HepG2 (cell line): ENCODE measurements around the gene ZXDC. TPM values are rescaled to one million over a fixed set of nuclear protein-coding genes. Genes with fewer than 3 reads are reported as not detected.

Experiments
- ATAC-seq: fragments of 200-7000 bp; cut with Tn5 transposase; 3 replicates; pipeline ENCODE4 v1.9.1; 2020; ENCODE audit warnings: mild to moderate bottlenecking, moderate library complexity
- BruUV-seq: library from RNA; stranded (reverse); fragments of 400-500 nt; replicated peaks from 2 replicates; lab custom pipeline; 2021; lab: Mats Ljungman, UMichigan
- CTCF ChIA-PET: fragments of 300-600 bp; formaldehyde crosslinking; extraction: SDS; loops from one replicate; lab custom pipeline; 2021; ENCODE audit warnings: low total read pairs, inconsistent platforms, low intra/inter-chr PET ratio; lab: Yijun Ruan, JAX
- POLR2A ChIA-PET: fragments of 350-600 bp; sonication (Branson Sonifier 250); formaldehyde crosslinking; loops from one replicate; lab custom pipeline; 2020; ENCODE audit warnings: antibody characterized with exemption, inconsistent platforms; lab: Yijun Ruan, JAX
- DNase-seq: peaks from one replicate; pipeline ENCODE4 v3.0.0-alpha.2; 2015; ENCODE audit warnings: low spot score
- FAIRE-seq: peaks from 3 replicates; lab custom pipeline; 2011; peaks lifted over from hg19 to GRCh38; lab: Jason Lieb, UNC
- H2AFZ ChIP-seq: one replicate; pipeline ENCODE4 v1.6.1; 2011; ENCODE audit warnings: low read length, inconsistent platforms
- H3K27ac ChIP-seq: fragments of 300-600 bp; 3 replicates; pipeline ENCODE4 v1.8.0; 2011; ENCODE audit warnings: mixed run types, mild to moderate bottlenecking, mixed read lengths, low read length, inconsistent platforms; ENCODE audit not compliant: insufficient read depth; ENCODE audit errors: extremely low read length
- H3K27me3 ChIP-seq, 2 experiments: fragments of 200-600 bp in 1 of 2; 2 replicates in 1 of 2; 3 replicates in 1 of 2; pipeline versions ENCODE4 v1.6.0 to v1.8.0; 2011; ENCODE audit warnings: low read length in 2 of 2, mild to moderate bottlenecking in 2 of 2, moderate library complexity in 2 of 2, inconsistent platforms in 1 of 2; ENCODE audit not compliant: insufficient read depth in 2 of 2, control insufficient read depth in 1 of 2
- H3K36me3 ChIP-seq, 2 experiments: fragments of 200-600 bp in 1 of 2; replicated peaks in 1 of 2; 2 replicates in 1 of 2; 3 replicates in 1 of 2; pipeline versions ENCODE4 v1.5.1 to v1.8.0; 2011; ENCODE audit warnings: low read length in 2 of 2, inconsistent platforms in 1 of 2; ENCODE audit not compliant: insufficient read depth in 2 of 2, control insufficient read depth in 1 of 2
- H3K4me1 ChIP-seq: 2 replicates; pipeline ENCODE4 v1.5.1; 2012; ENCODE audit warnings: low read length, inconsistent platforms; ENCODE audit not compliant: insufficient read depth
- H3K4me2 ChIP-seq: 2 replicates; pipeline ENCODE4 v1.6.0; 2011; ENCODE audit warnings: low read depth, low read length, inconsistent platforms
- H3K4me3 ChIP-seq, 3 experiments: fragments of 200-600 bp in 1 of 3; sonication (generic), shearing (Covaris generic) in 1 of 3; replicated peaks in 1 of 3; 2 replicates each; pipeline ENCODE4 v1.5.1; 2011 to 2016; ENCODE audit warnings: low read length in 3 of 3, inconsistent platforms in 2 of 3, low read depth in 2 of 3, mild to moderate bottlenecking in 2 of 3, control low read depth in 1 of 3, mixed read lengths in 1 of 3; ENCODE audit not compliant: insufficient read depth in 1 of 3
- H3K79me2 ChIP-seq: one replicate; pipeline ENCODE4 v1.6.1; 2011; ENCODE audit warnings: low read length, inconsistent platforms; ENCODE audit not compliant: insufficient read depth
- H3K9ac ChIP-seq: 2 replicates; pipeline ENCODE4 v1.6.0; 2011; ENCODE audit warnings: mild to moderate bottlenecking, low read depth, low read length, inconsistent platforms; ENCODE audit not compliant: insufficient read depth
- H3K9me3 ChIP-seq: 2 replicates; pipeline ENCODE4 v1.5.1; 2012; ENCODE audit warnings: mild to moderate bottlenecking, low read length
- H4K20me1 ChIP-seq: 2 replicates; pipeline ENCODE4 v1.6.0; 2011; ENCODE audit warnings: inconsistent platforms, mild to moderate bottlenecking, low read length, moderate library complexity; ENCODE audit not compliant: insufficient read depth
- CENPX ChIP-seq: sonication (generic); formaldehyde crosslinking; IDR thresholded peaks from 2 replicates; pipeline ENCODE4 v1.9.0; 2021; ENCODE audit warnings: mild to moderate bottlenecking, missing genetic modification reagents, moderate library complexity
- FIP1L1 ChIP-seq: fragments of 200-400 bp; formaldehyde crosslinking; IDR thresholded peaks from 2 replicates; pipeline ENCODE4 v1.6.1; 2018; ENCODE audit warnings: low read depth, mild to moderate bottlenecking, low read length, moderate library complexity, borderline replicate concordance; ENCODE audit not compliant: insufficient read depth
- KDM1A ChIP-seq: IDR thresholded peaks from 2 replicates; pipeline ENCODE4 v1.6.1; 2016; ENCODE audit warnings: missing compliant biosample characterization
- KLF15 ChIP-seq: sonication (generic); formaldehyde crosslinking; IDR thresholded peaks from 2 replicates; pipeline ENCODE4 v1.8.1; 2023; ENCODE audit warnings: borderline replicate concordance, mild to moderate bottlenecking, inconsistent platforms, missing genetic modification reagents, mixed read lengths
- STAG1 ChIP-seq: sonication (generic); formaldehyde crosslinking; IDR thresholded peaks from 2 replicates; pipeline ENCODE4 v1.4.0; 2020; ENCODE audit warnings: missing genetic modification reagents
- ZNF24 ChIP-seq: fragments of 450-650 bp; IDR thresholded peaks from 2 replicates; pipeline ENCODE4 v1.6.1; 2017; ENCODE audit warnings: antibody characterized with exemption, mild to moderate bottlenecking
- ZNF33B ChIP-seq: sonication (generic); formaldehyde crosslinking; IDR thresholded peaks from 2 replicates; pipeline ENCODE4 v1.5.1; 2020; ENCODE audit warnings: mild to moderate bottlenecking, missing genetic modification reagents
- WGBS: methylation state at CpG from one replicate; pipeline ENCODE4 v1.1.6; 2017; ENCODE audit warnings: low lambda C conversion rate; 5-methylcytosine and 5-hydroxymethylcytosine counted together
- in situ Hi-C: cut with HindIII; loops from 2 replicates; pipeline ENCODE4 v1.10.0; 2017; ENCODE audit warnings: low pct_unique_long_range_greater_than_20kb; ENCODE audit not compliant: extremely low pct_ligation_motif_present
- intact Hi-C: fragments of 100-400 bp; cut with micrococcal nuclease; formaldehyde crosslinking; loops from one replicate; pipeline ENCODE4 v1.10.0; 2022; ENCODE audit not compliant: unreplicated experiment
- polyA plus RNA-seq, 8 experiments: library from polyadenylated mRNA; depleted of rRNA in 3 of 8; stranded (reverse) in 7 of 8; unstranded in 1 of 8; fragments of >200 nt; fragmentation: Illumina TruSeq in 4 of 8; extraction: Trizol in 4 of 8; gene quantifications; 2 replicates each; pipeline versions ENCODE4 v1.2.1 to v1.2.3, GENCODE V29; 2011 to 2016; ENCODE audit warnings: low read depth in 4 of 8, missing spikeins in 1 of 8, mixed read lengths in 1 of 8; ENCODE audit not compliant: insufficient read depth in 1 of 8
- total RNA-seq, 5 experiments: library from RNA; depleted of rRNA; stranded (reverse); fragments of >200 nt; fragmentation: Illumina TruSeq; extraction: Trizol; gene quantifications; 2 replicates each; pipeline ENCODE4 v1.2.3, GENCODE V29; 2016; ENCODE audit warnings: low read depth in 1 of 5
- TF ChIP-seq, protein P1 (sequence below): sonication (generic); formaldehyde crosslinking; IDR thresholded peaks from 2 replicates; pipeline ENCODE4 v1.5.1; 2020; ENCODE audit warnings: mild to moderate bottlenecking, missing genetic modification reagents, borderline replicate concordance
- TF ChIP-seq, protein P2 (sequence below): sonication (generic); formaldehyde crosslinking; IDR thresholded peaks from 2 replicates; pipeline ENCODE4 v1.5.0; 2020; ENCODE audit warnings: missing genetic modification reagents
- TF ChIP-seq, protein P3 (sequence below), 2 experiments: sonication (generic) in 1 of 2; formaldehyde crosslinking in 1 of 2; IDR thresholded peaks; 2 replicates each; pipeline versions ENCODE4 v1.4.0 to v1.6.1; 2016 to 2020; ENCODE audit warnings: borderline replicate concordance in 1 of 2, low read depth in 1 of 2, mild to moderate bottlenecking in 1 of 2, missing genetic modification reagents in 1 of 2
- TF ChIP-seq, protein P4 (sequence below): sonication (generic); formaldehyde crosslinking; IDR thresholded peaks from 2 replicates; pipeline ENCODE4 v1.5.1; 2020; ENCODE audit warnings: mild to moderate bottlenecking, moderate library complexity, missing genetic modification reagents

Gene ZXDC
- total and polyA plus RNA-seq, 2 of the 13 experiments (the other 11 are each of a cell fraction or from before 2014, with no cell fraction given): 17.6 to 21.2 TPM

DNA sequence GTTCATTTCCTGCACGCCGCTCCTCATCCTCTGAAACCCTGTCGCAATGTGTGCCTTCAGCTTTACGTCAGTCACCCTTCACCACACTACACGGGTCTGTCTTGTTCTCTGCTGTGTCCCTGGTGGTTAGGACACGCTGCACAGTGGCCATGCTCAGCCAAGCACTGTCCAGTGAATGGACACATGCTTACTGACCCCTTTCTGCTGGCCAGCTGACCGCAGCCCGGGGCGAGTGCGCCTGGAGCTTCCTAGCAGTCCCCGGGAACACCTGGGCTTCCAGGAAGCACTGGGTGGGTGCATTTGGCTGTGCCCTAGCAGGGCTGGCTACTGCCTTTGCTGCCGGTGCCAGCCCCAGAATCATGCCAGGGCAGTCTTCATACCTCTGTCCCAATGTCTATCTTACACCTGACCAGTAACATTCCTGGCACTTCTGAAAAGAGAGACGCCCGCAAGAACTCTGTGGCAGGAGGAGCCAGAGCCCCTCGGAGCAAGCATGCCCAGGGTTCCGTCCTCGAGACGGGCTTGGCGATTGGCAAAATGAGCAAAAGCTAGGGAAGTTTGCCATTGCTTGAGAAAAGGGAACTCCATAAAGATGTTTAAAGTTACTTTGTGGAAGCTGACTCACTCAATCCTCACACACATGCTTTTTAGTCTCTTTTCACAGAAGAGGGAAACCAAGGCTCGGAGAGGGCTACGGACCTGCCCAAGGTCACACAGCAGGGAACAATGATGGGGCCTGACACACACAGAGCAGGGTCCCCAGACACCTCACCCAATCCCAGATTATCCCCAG is 15.7 kb upstream of the ZXDC start:
- Histone ChIP-seq H3K4me1 (peaks cover 29% of the 10 kb centered on the region), H3K79me2 (no peaks in the 10 kb centered on the region), H3K9me3 (no peaks in the 10 kb centered on the region), H4K20me1 (no peaks in the 10 kb centered on the region), H3K4me2 (no peak overlapping the region), H3K4me3 (no peak overlapping the region), H3K27me3 (no peaks in the 10 kb centered on the region; a peak in 1 of 5 replicates), H2AFZ (no peak overlapping the region), H3K9ac (no peak overlapping the region), H3K27ac (no peak overlapping the region), H3K36me3 (no peaks in the 10 kb centered on the region)
- intact Hi-C loops: loop anchor here (10.0 kb wide), 1 partner anchor 63 kb away; the partner anchor contains the start of gene C3orf22
- CTCF ChIA-PET: no interaction called here
- FAIRE-seq (no peak), DNase-seq (no peak), ATAC-seq (no peak)
- no TSS peak for BruUV-seq
- TF ChIP-seq STAG1 (CRISPR knock-in tag): no peak
- TF ChIP-seq, protein P1, sequence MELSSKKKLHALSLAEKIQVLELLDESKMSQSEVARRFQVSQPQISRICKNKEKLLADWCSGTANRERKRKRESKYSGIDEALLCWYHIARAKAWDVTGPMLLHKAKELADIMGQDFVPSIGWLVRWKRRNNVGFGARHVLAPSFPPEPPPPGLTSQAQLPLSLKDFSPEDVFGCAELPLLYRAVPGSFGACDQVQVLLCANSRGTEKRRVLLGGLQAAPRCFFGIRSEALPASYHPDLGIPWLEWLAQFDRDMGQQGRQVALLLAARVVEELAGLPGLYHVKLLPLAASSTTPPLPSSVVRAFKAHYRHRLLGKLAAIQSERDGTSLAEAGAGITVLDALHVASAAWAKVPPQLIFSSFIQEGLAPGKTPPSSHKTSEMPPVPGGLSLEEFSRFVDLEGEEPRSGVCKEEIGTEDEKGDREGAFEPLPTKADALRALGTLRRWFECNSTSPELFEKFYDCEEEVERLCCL (CRISPR knock-in tag): no peak
- no peak for TF ChIP-seq CENPX (CRISPR knock-in tag)
- TF ChIP-seq, protein P2, sequence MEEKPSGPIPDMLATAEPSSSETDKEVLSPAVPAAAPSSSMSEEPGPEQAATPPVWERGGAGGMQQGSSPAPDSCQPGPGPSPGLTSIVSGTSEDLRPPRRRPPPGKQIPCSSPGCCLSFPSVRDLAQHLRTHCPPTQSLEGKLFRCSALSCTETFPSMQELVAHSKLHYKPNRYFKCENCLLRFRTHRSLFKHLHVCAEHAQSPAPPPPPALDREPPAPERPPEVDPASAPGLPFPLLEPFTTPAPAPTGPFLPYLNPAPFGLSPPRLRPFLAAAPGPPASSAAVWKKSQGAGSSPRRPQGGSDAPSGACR (CRISPR knock-in tag): no peak
- TF ChIP-seq ZNF24: no peak
- TF ChIP-seq KLF15 (CRISPR knock-in tag): no peak
- TF ChIP-seq, protein P3, sequence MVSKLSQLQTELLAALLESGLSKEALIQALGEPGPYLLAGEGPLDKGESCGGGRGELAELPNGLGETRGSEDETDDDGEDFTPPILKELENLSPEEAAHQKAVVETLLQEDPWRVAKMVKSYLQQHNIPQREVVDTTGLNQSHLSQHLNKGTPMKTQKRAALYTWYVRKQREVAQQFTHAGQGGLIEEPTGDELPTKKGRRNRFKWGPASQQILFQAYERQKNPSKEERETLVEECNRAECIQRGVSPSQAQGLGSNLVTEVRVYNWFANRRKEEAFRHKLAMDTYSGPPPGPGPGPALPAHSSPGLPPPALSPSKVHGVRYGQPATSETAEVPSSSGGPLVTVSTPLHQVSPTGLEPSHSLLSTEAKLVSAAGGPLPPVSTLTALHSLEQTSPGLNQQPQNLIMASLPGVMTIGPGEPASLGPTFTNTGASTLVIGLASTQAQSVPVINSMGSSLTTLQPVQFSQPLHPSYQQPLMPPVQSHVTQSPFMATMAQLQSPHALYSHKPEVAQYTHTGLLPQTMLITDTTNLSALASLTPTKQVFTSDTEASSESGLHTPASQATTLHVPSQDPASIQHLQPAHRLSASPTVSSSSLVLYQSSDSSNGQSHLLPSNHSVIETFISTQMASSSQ (IDR thresholded peaks at IDR 0.05; ENCODE audit: low read depth): no peak
- TF ChIP-seq, protein P3 (CRISPR knock-in tag; IDR thresholded peaks at IDR 0.05; ENCODE audit: borderline replicate concordance): no peak
- no peak for TF ChIP-seq KDM1A (CRISPR knock-in tag)
- TF ChIP-seq ZNF33B: no peak
- TF ChIP-seq, protein P4, sequence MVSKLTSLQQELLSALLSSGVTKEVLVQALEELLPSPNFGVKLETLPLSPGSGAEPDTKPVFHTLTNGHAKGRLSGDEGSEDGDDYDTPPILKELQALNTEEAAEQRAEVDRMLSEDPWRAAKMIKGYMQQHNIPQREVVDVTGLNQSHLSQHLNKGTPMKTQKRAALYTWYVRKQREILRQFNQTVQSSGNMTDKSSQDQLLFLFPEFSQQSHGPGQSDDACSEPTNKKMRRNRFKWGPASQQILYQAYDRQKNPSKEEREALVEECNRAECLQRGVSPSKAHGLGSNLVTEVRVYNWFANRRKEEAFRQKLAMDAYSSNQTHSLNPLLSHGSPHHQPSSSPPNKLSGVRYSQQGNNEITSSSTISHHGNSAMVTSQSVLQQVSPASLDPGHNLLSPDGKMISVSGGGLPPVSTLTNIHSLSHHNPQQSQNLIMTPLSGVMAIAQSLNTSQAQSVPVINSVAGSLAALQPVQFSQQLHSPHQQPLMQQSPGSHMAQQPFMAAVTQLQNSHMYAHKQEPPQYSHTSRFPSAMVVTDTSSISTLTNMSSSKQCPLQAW: no peak
- no peak for TF ChIP-seq FIP1L1
- TF ChIP-seq, all 625 proteins: peak for 0
- in situ Hi-C loops: no loop called here
- POLR2A ChIA-PET: interaction anchor here (0.7 to 0.9 kb wide), 2 partner anchors 16 to 32 kb away, joined by 3 to 4 read pairs; partner anchors contain the start of gene ZXDC
- 73% methylated on average over 17 of the region's 21 CpGs for WGBS
